CD4-positive, alpha-beta T cell treated with Interleukin-21 for 1 hour (primary cell): ENCODE results near the gene KIAA0513.

ENCODE experiments used
- DNase-seq: peaks from one replicate; pipeline ENCODE4 v3.0.0-alpha.2; 2020

The KIAA0513 gene

GRCh38 chr16:85027349-85027957, at the start of gene KIAA0513:
KIAA0513 (plus strand) TSS chr16:85027795; CDS start chr16:85067072, 39,277 bp downstream.
- peak; percentile 96 for DNase-seq

DNA sequence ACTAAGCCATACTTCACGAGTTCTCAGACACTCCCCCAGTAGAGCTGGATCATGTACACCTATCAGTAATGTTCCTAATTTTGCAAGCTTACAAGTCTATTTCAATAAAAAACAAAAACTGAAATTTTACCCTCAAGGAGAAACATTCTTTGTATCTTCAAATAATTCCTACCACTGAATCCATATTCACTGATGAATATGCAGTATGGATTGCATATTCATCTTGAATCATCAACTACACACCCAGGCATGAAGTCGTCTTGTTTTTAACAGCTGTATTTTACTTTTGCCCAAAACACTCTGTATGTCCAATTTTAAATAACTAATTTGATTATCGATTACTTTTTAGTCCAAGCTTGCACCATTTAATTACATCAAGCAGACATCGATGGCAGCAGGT, 48.1 kb upstream of the KIAA0513 start:
- no peak for DNase-seq

GRCh38 chr16:84982434-84982833, 45.2 kb upstream of the KIAA0513 start:
- DNase-seq: peak; percentile 20

DNA sequence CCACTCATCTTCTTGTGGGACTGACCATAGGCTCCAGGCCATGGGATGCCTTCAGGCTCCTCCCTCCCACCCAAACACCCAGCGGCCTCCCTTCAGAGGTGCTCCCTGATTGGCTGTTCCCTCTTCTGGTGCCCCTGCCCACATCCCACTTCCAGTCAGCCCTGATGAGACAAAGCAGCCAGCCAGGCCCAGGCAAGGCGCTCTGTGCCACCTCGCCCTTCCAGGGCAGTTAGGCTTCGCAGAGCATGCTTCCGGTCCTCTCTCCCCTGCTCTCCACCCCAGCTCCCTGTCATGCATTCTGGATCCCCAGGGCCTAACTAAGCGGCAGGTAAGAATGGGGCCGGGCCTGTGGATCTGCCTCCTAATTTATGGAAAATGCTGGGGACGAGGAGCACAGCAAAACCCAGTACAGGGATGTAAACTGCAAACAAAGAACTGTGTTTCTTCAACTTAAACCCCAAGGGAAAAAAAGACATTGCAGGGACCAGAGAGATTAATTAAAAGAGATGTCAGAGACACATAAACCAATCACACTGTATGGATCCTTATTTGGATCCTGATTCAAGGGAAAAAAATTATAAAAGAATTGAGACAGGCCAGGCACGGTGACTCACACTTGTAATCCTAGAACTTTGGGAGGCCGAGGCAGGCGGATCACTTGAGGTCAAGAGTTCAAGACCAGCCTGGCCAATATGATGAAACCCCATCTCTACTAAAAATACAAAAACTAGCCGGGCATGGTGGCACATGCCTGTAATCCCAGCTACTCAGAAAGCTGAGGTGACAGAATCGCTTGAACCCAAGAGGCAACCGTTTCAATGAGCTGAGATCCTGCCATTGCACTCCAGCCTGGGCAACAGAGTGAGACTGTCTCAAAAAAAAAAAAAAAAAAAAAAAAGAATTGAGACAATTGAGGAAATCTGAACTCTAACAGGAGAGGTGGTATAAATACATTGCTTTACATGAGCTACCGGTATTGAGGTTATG, 42.2 kb upstream of the KIAA0513 start:
- no peak for DNase-seq

DNA sequence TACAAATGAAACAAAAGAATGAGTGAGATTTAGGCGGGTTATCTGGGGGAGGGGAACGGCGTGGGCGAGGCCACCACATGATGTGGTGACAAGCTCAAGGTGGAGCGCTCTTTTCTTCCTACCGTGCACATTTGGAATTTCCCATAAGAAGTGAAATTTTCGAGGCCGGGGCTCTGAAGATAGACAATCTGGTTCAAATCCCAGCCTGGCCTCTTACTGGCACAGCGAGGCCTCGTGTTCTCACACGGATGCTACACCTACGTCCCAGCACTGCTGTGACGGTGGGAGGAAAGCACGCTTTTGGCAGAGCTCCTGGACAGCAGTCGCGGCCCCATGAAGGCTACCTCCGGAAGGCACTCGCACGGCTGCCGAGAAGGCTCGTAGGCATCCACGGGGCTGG, 41.5 kb upstream of the KIAA0513 start:
- DNase-seq: no peak

GRCh38 chr16:84986879-84987278, 40.7 kb upstream of the KIAA0513 start:
- no peak for DNase-seq

DNA sequence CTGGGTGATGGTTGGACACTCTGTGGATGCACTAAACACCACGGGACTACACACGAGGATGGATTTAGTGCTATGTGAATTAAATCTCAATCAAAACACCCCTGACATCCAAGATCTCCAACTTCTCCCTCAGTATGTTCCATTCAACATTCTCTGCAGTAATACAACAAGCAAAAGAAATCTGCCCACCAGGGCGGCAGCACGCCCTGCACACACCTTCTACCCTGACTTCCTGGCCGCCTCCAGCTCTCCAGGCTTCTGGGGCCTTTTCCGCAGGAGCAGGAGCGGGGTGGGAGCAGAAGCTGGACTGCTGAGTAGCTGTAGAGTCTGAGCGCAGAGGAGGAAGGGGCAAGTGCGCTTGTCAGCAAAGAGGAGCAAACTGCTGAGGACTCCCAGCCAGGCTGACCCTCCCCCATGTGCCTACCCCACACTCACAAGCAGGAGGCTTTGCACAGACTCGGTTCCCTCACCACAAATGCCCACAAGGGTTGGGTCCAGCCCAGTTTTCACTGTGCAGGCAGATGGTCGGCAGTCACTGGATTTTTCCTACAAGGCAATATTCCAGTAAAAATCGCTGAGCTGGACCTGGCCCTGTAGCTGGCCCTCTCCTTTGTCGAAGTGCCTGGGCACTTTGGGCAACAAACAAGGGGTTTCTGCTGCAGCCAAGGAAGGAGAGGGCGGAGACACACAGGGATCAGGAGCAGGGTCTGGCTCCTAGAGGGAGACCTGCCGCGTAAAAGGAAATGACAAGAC, 39.1 kb upstream of the KIAA0513 start:
- DNase-seq: no peak

- no peak for DNase-seq
These were observed 37.6 kb upstream of the KIAA0513 start for GRCh38 chr16:84989749-84990620.

GRCh38 chr16:84990782-84991181, 36.8 kb upstream of the KIAA0513 start:
- DNase-seq: no peak

DNA sequence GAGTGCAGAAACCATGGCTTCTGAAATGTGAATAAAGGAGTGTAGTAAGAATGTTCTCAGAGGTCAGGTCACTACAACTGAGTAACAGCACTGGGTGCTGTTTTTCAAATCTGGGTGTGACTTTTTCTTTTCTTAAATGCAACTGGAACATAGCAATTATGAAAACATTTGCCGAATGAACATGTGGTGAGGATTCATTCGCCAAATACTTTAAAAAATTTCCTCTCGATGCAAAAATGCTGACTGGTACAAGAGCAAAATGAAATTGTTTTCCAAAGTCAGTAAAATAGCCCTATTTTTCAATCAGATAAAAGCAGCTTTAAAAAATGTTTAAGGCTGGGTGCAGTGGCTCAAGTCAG, 34.9 kb upstream of the KIAA0513 start:
- DNase-seq: no peak

- no peak for DNase-seq
These were observed 33.7 kb upstream of the KIAA0513 start for GRCh38 chr16:84993926-84994325.

GRCh38 chr16:84995663-84996062, 31.9 kb upstream of the KIAA0513 start:
- DNase-seq: peak; percentile 47

DNA sequence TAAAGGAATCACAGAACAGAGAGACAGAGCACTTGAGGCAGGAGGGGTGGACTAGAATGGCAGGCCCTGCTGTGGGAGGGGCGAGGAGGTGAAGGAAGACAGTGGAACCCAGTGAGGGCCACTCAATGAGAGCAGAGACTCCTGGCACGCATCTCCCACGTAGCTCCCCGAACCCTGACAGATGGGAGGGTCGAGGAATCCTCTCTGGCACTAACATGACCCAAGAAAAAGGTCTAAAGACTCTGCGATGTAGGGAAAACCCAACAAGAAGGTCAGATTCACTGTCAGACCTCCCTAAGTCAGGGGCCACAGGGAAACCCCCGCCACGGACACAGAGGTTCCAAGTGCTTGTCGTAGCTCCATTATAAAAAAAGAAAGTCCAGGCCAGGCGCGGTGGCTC, 31.2 kb upstream of the KIAA0513 start:
- DNase-seq: no peak

GRCh38 chr16:84999200-84999599, 28.4 kb upstream of the KIAA0513 start:
- DNase-seq: no peak

GRCh38 chr16:84999857-85000480, 27.6 kb upstream of the KIAA0513 start:
- DNase-seq: no peak

DNA sequence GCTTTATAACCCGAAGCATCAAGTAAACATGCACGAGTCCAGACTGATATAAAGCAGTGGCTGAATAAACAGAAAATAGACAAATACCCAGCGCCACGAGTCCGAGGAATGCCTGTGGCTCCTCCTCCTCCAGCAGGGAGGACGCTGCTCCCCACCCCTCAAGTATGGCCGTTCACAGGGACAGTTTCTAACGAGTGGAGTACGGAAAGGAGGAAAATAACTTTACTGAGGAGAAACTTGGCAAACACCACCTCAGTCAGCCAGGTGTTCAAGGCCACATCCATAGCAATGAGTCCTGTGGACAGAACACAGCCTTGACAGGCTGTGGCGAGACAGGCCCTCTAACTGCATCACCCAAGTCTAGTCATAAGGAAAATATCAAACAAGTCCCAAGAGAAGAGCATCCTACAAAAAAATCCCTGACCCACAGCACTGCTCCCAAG, 25.5 kb upstream of the KIAA0513 start:
- DNase-seq: no peak

- no peak for DNase-seq
These were observed 25.0 kb upstream of the KIAA0513 start for GRCh38 chr16:85002608-85003007.

DNA sequence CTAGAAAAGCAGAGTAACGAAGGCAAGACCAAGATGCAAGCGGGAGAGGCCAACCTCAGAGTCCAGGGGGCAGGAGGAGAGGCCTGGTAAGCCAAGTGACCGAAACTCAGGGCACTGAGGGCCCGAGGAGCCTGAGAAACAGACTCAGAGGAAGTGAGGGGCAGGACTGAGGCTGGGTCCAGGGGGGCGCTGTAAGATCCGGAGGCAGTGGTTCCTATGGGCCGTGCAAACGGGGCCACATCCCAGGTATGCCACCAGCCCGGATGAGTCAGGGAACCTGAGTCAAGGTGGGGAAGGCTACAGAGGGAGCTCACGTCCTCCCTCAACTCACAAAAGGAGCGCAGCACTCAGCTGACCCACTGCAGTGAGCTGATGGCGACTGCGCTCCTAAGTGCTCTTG, 24.5 kb upstream of the KIAA0513 start:
- no peak for DNase-seq

GRCh38 chr16:85003725-85004586, 23.6 kb upstream of the KIAA0513 start:
- no peak for DNase-seq

GRCh38 chr16:85004587-85005205, 22.9 kb upstream of the KIAA0513 start:
- DNase-seq: no peak
